Measurements from ENCODE around the gene ADD3.

Gene ADD3

GRCh38 chr10:110141871-110142635, 134.3 kb downstream of the ADD3 start:
- TF ChIP-seq CTCF (IDR thresholded peaks at IDR 0.05; ENCODE audit: control extremely low read depth, extremely low read depth, low read depth, missing control alignments), result no peak

GRCh38 chr10:110142965-110143364, 135.2 kb downstream of the ADD3 start:
- ChIA-PET POLR2A (no interaction called here), CTCF (interaction anchor here (1.1 to 6.1 kb wide), 5 partner anchors 24 to 137 kb away, joined by 3 to 39 read pairs (median 3); no protein-coding TSS in a partner anchor)
- no peak for DNase-seq (ENCODE audit: extremely low spot score)
- no peak for TF ChIP-seq CTCF (IDR thresholded peaks at IDR 0.05; ENCODE audit: control extremely low read depth, extremely low read depth, low read depth, missing control alignments)

More at GRCh38 chr10:110141871-110142635, 134.3 kb downstream of the ADD3 start:
- no peak for DNase-seq (ENCODE audit: extremely low spot score)
- POLR2A ChIA-PET, result no interaction called here
- CTCF ChIA-PET, result interaction anchor here (0.9 to 6.1 kb wide), 6 partner anchors 10 to 137 kb away, joined by 3 to 39 read pairs (median 4); no protein-coding TSS in a partner anchor

- DNase-seq (ENCODE audit: extremely low spot score), result no peak
- CTCF ChIA-PET, result interaction anchor here (0.9 to 6.1 kb wide), 5 partner anchors 9 to 527 kb away, joined by 3 to 39 read pairs (median 3); no protein-coding TSS in a partner anchor
- no peak for TF ChIP-seq CTCF (IDR thresholded peaks at IDR 0.05; ENCODE audit: control extremely low read depth, extremely low read depth, low read depth, missing control alignments)
- POLR2A ChIA-PET, result no interaction called here
Observed at GRCh38 chr10:110144507-110144906, 136.7 kb downstream of the ADD3 start.

DNA sequence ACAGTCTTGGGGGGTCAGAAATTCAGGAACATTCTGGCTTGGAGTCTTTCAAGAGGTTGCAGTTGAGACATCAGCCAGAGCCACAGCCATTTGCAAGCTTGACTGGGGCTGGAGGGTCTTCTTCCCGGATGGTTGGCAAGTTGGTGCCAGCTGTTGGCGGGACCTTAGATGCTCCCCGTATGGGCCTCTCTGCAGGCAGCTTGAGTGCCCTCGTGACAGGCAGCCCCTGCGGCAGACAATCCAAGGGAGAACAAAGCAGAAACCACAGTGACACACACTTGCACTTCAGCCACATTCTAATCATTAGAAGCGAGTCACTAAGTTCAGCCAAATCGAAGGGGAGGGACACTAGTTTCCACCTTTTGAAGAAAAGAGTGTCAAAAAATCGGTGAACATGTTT, 140.2 kb downstream of the ADD3 start:
- CTCF ChIA-PET, result interaction anchor here (1.3 to 3.2 kb wide), 5 partner anchors 9 to 131 kb away, joined by 3 to 20 read pairs (median 6); no protein-coding TSS in a partner anchor
- no peak for DNase-seq (ENCODE audit: extremely low spot score)
- no peak for TF ChIP-seq CTCF (IDR thresholded peaks at IDR 0.05; ENCODE audit: control extremely low read depth, extremely low read depth, low read depth, missing control alignments)
- POLR2A ChIA-PET, result no interaction called here

- CTCF ChIA-PET, result interaction anchor here (1.6 to 5.4 kb wide), 2 partner anchors 8 to 11 kb away, joined by 4 to 28 read pairs; no protein-coding TSS in a partner anchor
- TF ChIP-seq CTCF (IDR thresholded peaks at IDR 0.05; ENCODE audit: control extremely low read depth, extremely low read depth, low read depth, missing control alignments), result no peak
- POLR2A ChIA-PET, result no interaction called here
- no peak for DNase-seq (ENCODE audit: extremely low spot score)
Observed at GRCh38 chr10:110149259-110149658, 141.5 kb downstream of the ADD3 start.

DNA sequence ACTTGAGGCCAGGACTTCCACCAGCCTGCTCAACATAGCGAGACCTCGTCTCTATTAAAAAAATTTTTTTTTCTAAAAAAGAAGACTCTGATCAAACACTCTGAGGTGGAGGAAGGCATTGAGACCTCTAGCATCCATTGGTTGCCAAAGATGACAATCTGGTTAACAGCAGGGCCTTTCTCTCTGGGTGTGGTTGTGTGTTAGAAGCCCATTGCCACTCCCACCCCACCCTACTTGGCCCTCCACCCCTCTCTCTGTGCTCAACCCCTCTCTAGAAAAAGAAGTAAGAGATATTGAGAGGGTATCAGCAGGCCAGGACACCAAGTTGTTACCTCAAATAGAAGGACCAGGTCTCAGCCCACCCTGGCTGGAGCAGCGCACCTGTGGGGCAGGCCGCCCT, 142.3 kb downstream of the ADD3 start:
- DNase-seq (ENCODE audit: extremely low spot score), result no peak
- ChIA-PET POLR2A (no interaction called here), CTCF (interaction anchor here (1.6 to 5.4 kb wide), 2 partner anchors 9 to 12 kb away, joined by 4 to 28 read pairs; no protein-coding TSS in a partner anchor)
- no peak for TF ChIP-seq CTCF (IDR thresholded peaks at IDR 0.05; ENCODE audit: control extremely low read depth, extremely low read depth, low read depth, missing control alignments)
